Activated T-cell treated with anti-CD3 and anti-CD28 coated beads for 24 hours (primary cell): Measurements from ENCODE around the gene TSPAN12.

Experiments used
- DNase-seq: peaks from one replicate; pipeline ENCODE4 v3.0.0-alpha.2; 2020; ENCODE audit warnings: low read depth

Gene TSPAN12

GRCh38 chr7:120743128-120743527 lies 114.8 kb downstream of the TSPAN12 start:
- no peak for DNase-seq

DNA sequence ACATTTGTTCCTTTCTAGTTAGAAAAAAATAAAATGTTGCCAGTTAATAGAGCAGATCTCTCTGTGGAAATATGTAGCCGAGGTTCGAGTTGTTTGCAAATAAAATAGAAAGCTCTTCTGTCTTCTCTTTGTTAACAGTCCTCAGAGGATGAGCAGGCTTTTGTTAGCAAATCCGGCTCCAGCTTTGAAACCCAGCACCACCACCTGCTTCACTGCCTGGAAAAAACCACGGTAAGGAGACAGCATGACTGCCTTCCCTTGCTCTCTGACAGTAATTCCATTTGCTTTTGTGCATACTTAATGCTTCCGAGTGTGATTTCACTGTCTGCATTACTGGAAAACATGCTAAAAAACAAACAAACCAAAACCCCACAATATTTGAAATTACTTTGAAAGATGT lies 115.6 kb downstream of the TSPAN12 start:
- no peak for DNase-seq

GRCh38 chr7:120741371-120742042 lies 116.4 kb downstream of the TSPAN12 start:
- no peak for DNase-seq

- DNase-seq, result no peak
These were observed 117.6 kb downstream of the TSPAN12 start for GRCh38 chr7:120740348-120740747.

DNA sequence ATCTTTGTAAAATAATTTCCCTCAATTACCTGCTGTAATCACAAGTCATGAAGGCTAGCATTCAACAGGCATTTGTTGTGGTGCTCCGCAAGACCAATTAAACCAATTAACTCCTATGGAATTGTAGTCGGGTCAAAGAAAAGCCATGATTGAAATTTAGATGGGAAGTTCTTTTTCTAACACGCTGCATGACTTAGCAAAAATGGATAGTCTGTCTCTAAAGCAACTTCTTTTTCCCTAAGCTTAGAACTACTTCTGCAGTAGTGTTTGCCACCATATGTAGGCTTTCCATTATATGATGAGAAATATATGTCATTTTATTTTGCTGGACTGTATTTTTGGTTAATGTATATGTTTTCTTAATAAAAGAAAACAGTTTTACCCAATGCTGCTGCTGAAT lies 119.1 kb downstream of the TSPAN12 start:
- DNase-seq, result no peak
